ENCODE data around the gene ARHGAP24. TPM values are rescaled to one million over a fixed set of nuclear protein-coding genes. Genes with fewer than 3 reads are reported as not detected.
"Not testable (repeated sequence)": the region's sequence is repeated elsewhere in the genome, so short reads cannot be mapped to it uniquely, and the experiment has no call there.

Gene ARHGAP24
- total RNA-seq, 6 experiments from 2014 or later, result 4.0 to 7.3 (median 6.1) TPM

GRCh38 chr4:85498068-85498733 lies 23.3 kb downstream of the ARHGAP24 start:
- TF ChIP-seq POLR2A (IDR thresholded peaks at IDR 0.05) (no peak), CTCF (IDR thresholded peaks at IDR 0.05) (no peak)
- ATAC-seq, result peak; percentile 67 to 87 (median 82)

GRCh38 chr4:85499573-85499972 lies 24.6 kb downstream of the ARHGAP24 start:
- H3K4me3 ChIP-seq, result no peak overlapping the region
- 69% methylated on average over 3 of the region's 3 CpGs for WGBS (ENCODE audit: insufficient coverage, low coverage, low lambda C conversion rate, missing lambda C conversion rate)
- H3K4me1 ChIP-seq, result no peaks in the 10 kb centered on the region
- no peaks in the 10 kb centered on the region for H3K36me3 ChIP-seq
- H3K9me3 ChIP-seq, result no peaks in the 10 kb centered on the region
- H3K27me3 ChIP-seq, result no peaks in the 10 kb centered on the region
- no peak overlapping the region for H3K27ac ChIP-seq
- no peak for TF ChIP-seq CTCF (IDR thresholded peaks at IDR 0.05)
- no peak for TF ChIP-seq POLR2A (IDR thresholded peaks at IDR 0.05)
- ATAC-seq, result no peak
- intact Hi-C loops (cut with DNase I), result no loop called here
- DNase-seq, result no peak

More at GRCh38 chr4:85498068-85498733, 23.3 kb downstream of the ARHGAP24 start:
- Histone ChIP-seq H3K36me3 (no peaks in the 10 kb centered on the region), H3K9me3 (no peaks in the 10 kb centered on the region), H3K4me1 (no peaks in the 10 kb centered on the region), H3K4me3 (no peak overlapping the region), H3K27me3 (no peaks in the 10 kb centered on the region), H3K27ac (peak overlapping the region in 1 of 3 donors; percentile 2)
- peak in 2 of 3 donors; percentile 35 to 62 for DNase-seq
- intact Hi-C loops (cut with DNase I), result no loop called here
- WGBS (ENCODE audit: insufficient coverage, low coverage, low lambda C conversion rate, missing lambda C conversion rate), result 27% methylated on average over 5 of the region's 5 CpGs

- Histone ChIP-seq H3K27ac (no peak overlapping the region), H3K36me3 (no peaks in the 10 kb centered on the region), H3K4me3 (no peak overlapping the region), H3K4me1 (no peaks in the 10 kb centered on the region), H3K9me3 (no peaks in the 10 kb centered on the region), H3K27me3 (no peaks in the 10 kb centered on the region)
- intact Hi-C loops (cut with DNase I), result no loop called here
- ATAC-seq (no peak), DNase-seq (no peak)
- 74% methylated on average over 3 of the region's 3 CpGs for WGBS (ENCODE audit: insufficient coverage, low coverage, low lambda C conversion rate, missing lambda C conversion rate)
- TF ChIP-seq CTCF (IDR thresholded peaks at IDR 0.05), result no peak
- no peak for TF ChIP-seq POLR2A (IDR thresholded peaks at IDR 0.05)
Measured at GRCh38 chr4:85500110-85500867, 25.3 kb downstream of the ARHGAP24 start.

GRCh38 chr4:85501145-85501544 lies 26.2 kb downstream of the ARHGAP24 start:
- H3K4me3 ChIP-seq; intact Hi-C loops (cut with DNase I); H3K9me3 ChIP-seq; H3K36me3 ChIP-seq; H3K4me1 ChIP-seq; H3K27me3 ChIP-seq; H3K27ac ChIP-seq; ATAC-seq; DNase-seq: not testable (repeated sequence)

- Histone ChIP-seq H3K27me3 (no peaks in the 10 kb centered on the region), H3K27ac (no peak overlapping the region), H3K4me1 (peaks cover 0 to 8% (median 0%) of the 10 kb centered on the region in 4 donors), H3K9me3 (no peaks in the 10 kb centered on the region), H3K36me3 (no peaks in the 10 kb centered on the region), H3K4me3 (no peak overlapping the region)
- intact Hi-C loops (cut with DNase I), result no loop called here
- DNase-seq (no peak), ATAC-seq (no peak)
- TF ChIP-seq POLR2A (IDR thresholded peaks at IDR 0.05) (no peak), CTCF (IDR thresholded peaks at IDR 0.05) (no peak)
- WGBS (ENCODE audit: insufficient coverage, low coverage, low lambda C conversion rate, missing lambda C conversion rate), result 26% methylated on average over 2 of the region's 2 CpGs
Measured at GRCh38 chr4:85508654-85509053, 33.7 kb downstream of the ARHGAP24 start.

Data from right lobe of liver (tissue), 6 donors.